Measurements from ENCODE around the gene IRGQ. TPM values are rescaled to one million over a fixed set of nuclear protein-coding genes. Genes with fewer than 3 reads are reported as not detected.

IRGQ gene
- total RNA-seq, 1 experiment from 2014 or later = 24.1 TPM

DNA sequence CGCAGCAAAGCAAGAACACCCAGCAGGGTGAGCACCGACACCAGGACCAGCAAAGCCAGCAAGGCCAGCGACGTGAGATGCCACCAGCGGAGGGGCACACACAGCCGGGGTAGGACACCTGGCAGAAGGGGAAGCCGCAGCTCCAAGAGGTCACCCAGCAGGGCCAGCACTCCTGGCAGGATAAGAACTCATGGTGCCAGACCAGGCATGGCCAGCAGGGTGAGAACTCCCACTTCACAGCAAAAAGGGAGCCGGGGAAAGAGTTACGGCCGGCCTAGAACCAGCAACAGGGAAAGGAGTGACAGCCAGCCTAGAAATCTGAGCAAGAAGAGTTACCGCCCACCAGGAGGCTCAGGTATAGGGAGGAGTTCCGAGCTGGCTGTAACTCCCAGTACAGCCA, 16.4 kb upstream of the IRGQ start:
- H3K23me2 ChIP-seq (ENCODE audit: insufficient read length, low read depth, low read length, poor library complexity, severe bottlenecking) = no peaks in the 10 kb centered on the region
- H3K4me1 Mint-ChIP-seq = peaks cover 7 to 8% of the 10 kb centered on the region in 2 experiments
- H3K79me2 ChIP-seq (ENCODE audit: insufficient read depth, low read length) = no peaks in the 10 kb centered on the region
- H3K27me3 Mint-ChIP-seq (ENCODE audit: low read depth) = no peaks in the 10 kb centered on the region; the same call in 1 of the 2 replicates
- no peak overlapping the region for H2BK120ac ChIP-seq (ENCODE audit: low read depth, low read length, poor library complexity, severe bottlenecking)
- H3K18ac ChIP-seq (ENCODE audit: insufficient read length, low read depth, low read length) = no peak overlapping the region
- no peaks in the 10 kb centered on the region for H3K4me1 ChIP-seq (ENCODE audit: insufficient read depth, low read length)
- no peak overlapping the region for H3K56ac ChIP-seq (ENCODE audit: insufficient read length, low read depth, low read length)
- H3K27me3 ChIP-seq (ENCODE audit: insufficient read depth, low read length) = no peaks in the 10 kb centered on the region
- H3K4ac ChIP-seq (ENCODE audit: low read depth, low read length) = no peak overlapping the region
- H4K91ac ChIP-seq (ENCODE audit: insufficient read length, low read depth, low read length) = no peak overlapping the region
- H2BK15ac ChIP-seq (ENCODE audit: low read depth, low read length) = no peak overlapping the region
- H3K9ac ChIP-seq (ENCODE audit: extremely low read depth, insufficient read length, low read length) = no peak overlapping the region
- no peaks in the 10 kb centered on the region for H4K20me1 ChIP-seq (ENCODE audit: control insufficient read depth, insufficient read depth, insufficient read length)
- H3K27ac Mint-ChIP-seq = no peak overlapping the region; a peak in 1 of 7 replicates
- H3T11ph ChIP-seq (ENCODE audit: low read length) = no peak overlapping the region
- no peak overlapping the region for H2BK20ac ChIP-seq (ENCODE audit: low read depth, low read length, poor library complexity, severe bottlenecking)
- WGBS (ENCODE audit: extremely low coverage, insufficient read length, low lambda C conversion rate) = no CpG with 5 or more reads among the region's 12 CpGs
- no peak overlapping the region for H2BK12ac ChIP-seq (ENCODE audit: insufficient read length, low read depth, low read length)
- no peak overlapping the region for H3K14ac ChIP-seq (ENCODE audit: insufficient read depth, low read length)
- H3K4me2 ChIP-seq (ENCODE audit: insufficient read depth, insufficient read length, low read length) = no peak overlapping the region
- H3K23ac ChIP-seq (ENCODE audit: insufficient read length, low read depth, low read length) = no peak overlapping the region
- H3K79me1 ChIP-seq (ENCODE audit: insufficient read depth, low read depth, low read length, poor library complexity, severe bottlenecking) = no peaks in the 10 kb centered on the region
- H3K9me3 Mint-ChIP-seq = peaks cover 3% of the 10 kb centered on the region in 2 experiments; a peak in 4 of 5 replicates
- no peak overlapping the region for H2BK5ac ChIP-seq (ENCODE audit: insufficient read length, low read length)
- H4K5ac ChIP-seq (ENCODE audit: insufficient read length, low read depth, low read length) = no peak overlapping the region
- H3K4me3 Mint-ChIP-seq = no peak overlapping the region
- H2AFZ ChIP-seq (ENCODE audit: low read length) = no peak overlapping the region
- TF ChIP-seq, protein P1, sequence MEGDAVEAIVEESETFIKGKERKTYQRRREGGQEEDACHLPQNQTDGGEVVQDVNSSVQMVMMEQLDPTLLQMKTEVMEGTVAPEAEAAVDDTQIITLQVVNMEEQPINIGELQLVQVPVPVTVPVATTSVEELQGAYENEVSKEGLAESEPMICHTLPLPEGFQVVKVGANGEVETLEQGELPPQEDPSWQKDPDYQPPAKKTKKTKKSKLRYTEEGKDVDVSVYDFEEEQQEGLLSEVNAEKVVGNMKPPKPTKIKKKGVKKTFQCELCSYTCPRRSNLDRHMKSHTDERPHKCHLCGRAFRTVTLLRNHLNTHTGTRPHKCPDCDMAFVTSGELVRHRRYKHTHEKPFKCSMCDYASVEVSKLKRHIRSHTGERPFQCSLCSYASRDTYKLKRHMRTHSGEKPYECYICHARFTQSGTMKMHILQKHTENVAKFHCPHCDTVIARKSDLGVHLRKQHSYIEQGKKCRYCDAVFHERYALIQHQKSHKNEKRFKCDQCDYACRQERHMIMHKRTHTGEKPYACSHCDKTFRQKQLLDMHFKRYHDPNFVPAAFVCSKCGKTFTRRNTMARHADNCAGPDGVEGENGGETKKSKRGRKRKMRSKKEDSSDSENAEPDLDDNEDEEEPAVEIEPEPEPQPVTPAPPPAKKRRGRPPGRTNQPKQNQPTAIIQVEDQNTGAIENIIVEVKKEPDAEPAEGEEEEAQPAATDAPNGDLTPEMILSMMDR (conservative IDR thresholded peaks at IDR 0.05) = no peak
- H3K27ac ChIP-seq (ENCODE audit: insufficient read length, low read depth, low read length) = no peak overlapping the region
- no peak overlapping the region for H2AK5ac ChIP-seq (ENCODE audit: insufficient read length, low read length)
- no peaks in the 10 kb centered on the region for H3K9me3 ChIP-seq (ENCODE audit: control insufficient read depth, low read depth, low read length)
- no peak for DNase-seq
- peaks cover 28 to 41% (median 36%) of the 10 kb centered on the region in 3 experiments for H3K36me3 Mint-ChIP-seq (ENCODE audit: insufficient read depth in 1 of 3, low read depth in 3 of 3)
- no peak overlapping the region for H4K8ac ChIP-seq (replicated peaks; ENCODE audit: insufficient read length, low read depth, low read length)
